H9 (cell line): ENCODE results near the gene BCAS1. TPM values are rescaled to one million over a fixed set of nuclear protein-coding genes. Genes with fewer than 3 reads are reported as not detected.

Experiments
- DNase-seq: peaks from one replicate; pipeline ENCODE4 v3.0.0-alpha.2; 2017
- H2AFZ ChIP-seq: one replicate; pipeline ENCODE4 v1.6.1; 2013; ENCODE audit warnings: mild to moderate bottlenecking, low read length, control low read depth, moderate library complexity
- H2AK5ac ChIP-seq: 2 replicates; pipeline ENCODE4 v1.6.1; 2013; ENCODE audit warnings: low read length, control low read depth, mixed read lengths; ENCODE audit not compliant: insufficient read length
- H2BK120ac ChIP-seq: one replicate; pipeline ENCODE4 v1.6.1; 2013; ENCODE audit warnings: low read depth, mild to moderate bottlenecking, low read length, control low read depth, inconsistent platforms; ENCODE audit not compliant: poor library complexity, severe bottlenecking
- H2BK12ac ChIP-seq: 2 replicates; pipeline ENCODE4 v1.6.1; 2013; ENCODE audit warnings: low read length, control low read depth, mixed read lengths, low read depth; ENCODE audit not compliant: insufficient read length
- H2BK15ac ChIP-seq: 2 replicates; pipeline ENCODE4 v1.6.1; 2013; ENCODE audit warnings: low read depth, low read length, control low read depth
- H2BK20ac ChIP-seq: one replicate; pipeline ENCODE4 v1.6.1; 2013; ENCODE audit warnings: low read depth, mild to moderate bottlenecking, low read length, control low read depth, inconsistent platforms; ENCODE audit not compliant: poor library complexity, severe bottlenecking
- H2BK5ac ChIP-seq: 2 replicates; pipeline ENCODE4 v1.6.1; 2013; ENCODE audit warnings: low read length, control low read depth, mixed read lengths; ENCODE audit not compliant: insufficient read length
- H3K14ac ChIP-seq: 2 replicates; pipeline ENCODE4 v1.6.1; 2013; ENCODE audit warnings: low read length, control low read depth; ENCODE audit not compliant: insufficient read depth
- H3K18ac ChIP-seq: 2 replicates; pipeline ENCODE4 v1.6.1; 2013; ENCODE audit warnings: low read depth, mild to moderate bottlenecking, mixed read lengths, low read length, control low read depth; ENCODE audit not compliant: insufficient read length
- H3K23ac ChIP-seq: 2 replicates; pipeline ENCODE4 v1.6.1; 2013; ENCODE audit warnings: low read length, control low read depth, mixed read lengths, low read depth; ENCODE audit not compliant: insufficient read length
- H3K23me2 ChIP-seq: 2 replicates; pipeline ENCODE4 v1.6.1; 2013; ENCODE audit warnings: low read depth, mild to moderate bottlenecking, mixed read lengths, low read length, control low read depth; ENCODE audit not compliant: insufficient read length, poor library complexity, severe bottlenecking
- H3K27ac ChIP-seq: 2 replicates; pipeline ENCODE4 v1.5.1; 2013; ENCODE audit warnings: low read length, control low read depth, mixed read lengths, low read depth; ENCODE audit not compliant: insufficient read length
- H3K27me3 ChIP-seq: 2 replicates; pipeline ENCODE4 v1.6.1; 2013; ENCODE audit warnings: low read length, control low read depth, inconsistent platforms; ENCODE audit not compliant: insufficient read depth
- H3K4ac ChIP-seq: 2 replicates; pipeline ENCODE4 v1.6.1; 2013; ENCODE audit warnings: low read depth, mild to moderate bottlenecking, control low read depth, inconsistent platforms, low read length, moderate library complexity
- H3K4me1 ChIP-seq: 2 replicates; pipeline ENCODE4 v1.6.1; 2013; ENCODE audit warnings: low read length, control low read depth, inconsistent platforms; ENCODE audit not compliant: insufficient read depth
- H3K4me2 ChIP-seq: 2 replicates; pipeline ENCODE4 v1.6.1; 2013; ENCODE audit warnings: low read length, control low read depth, mixed read lengths; ENCODE audit not compliant: insufficient read length, insufficient read depth
- H3K56ac ChIP-seq: 2 replicates; pipeline ENCODE4 v1.6.1; 2013; ENCODE audit warnings: low read depth, mild to moderate bottlenecking, mixed read lengths, low read length, control low read depth; ENCODE audit not compliant: insufficient read length
- H3K79me1 ChIP-seq: 2 replicates; pipeline ENCODE4 v1.6.1; 2013; ENCODE audit warnings: low read depth, mild to moderate bottlenecking, moderate library complexity, low read length, control low read depth, inconsistent platforms; ENCODE audit not compliant: insufficient read depth, poor library complexity, severe bottlenecking
- H3K79me2 ChIP-seq: 2 replicates; pipeline ENCODE4 v1.6.1; 2013; ENCODE audit warnings: low read length, control low read depth, inconsistent platforms; ENCODE audit not compliant: insufficient read depth
- H3K9ac ChIP-seq: 2 replicates; pipeline ENCODE4 v1.6.1; 2013; ENCODE audit warnings: low read length, control low read depth, mixed read lengths; ENCODE audit not compliant: insufficient read length; ENCODE audit errors: extremely low read depth
- H3K9me3 ChIP-seq: one replicate; pipeline ENCODE4 v1.6.1; 2013; ENCODE audit warnings: low read depth, low read length, inconsistent platforms; ENCODE audit not compliant: control insufficient read depth
- H3T11ph ChIP-seq: one replicate; pipeline ENCODE4 v1.6.1; 2013; ENCODE audit warnings: mild to moderate bottlenecking, low read length, control low read depth, inconsistent platforms
- H4K20me1 ChIP-seq: one replicate; pipeline ENCODE4 v1.6.1; 2013; ENCODE audit not compliant: control insufficient read depth, insufficient read length, insufficient read depth
- H4K5ac ChIP-seq: 2 replicates; pipeline ENCODE4 v1.6.1; 2013; ENCODE audit warnings: low read depth, mild to moderate bottlenecking, mixed read lengths, low read length, control low read depth; ENCODE audit not compliant: insufficient read length
- H4K8ac ChIP-seq: replicated peaks from 2 replicates; pipeline ENCODE4 v1.6.1; 2013; ENCODE audit warnings: low read length, control low read depth, mixed read lengths, low read depth; ENCODE audit not compliant: insufficient read length
- H4K91ac ChIP-seq: 2 replicates; pipeline ENCODE4 v1.6.1; 2013; ENCODE audit warnings: low read depth, mild to moderate bottlenecking, moderate library complexity, mixed read lengths, low read length, control low read depth; ENCODE audit not compliant: insufficient read length
- H3K27ac Mint-ChIP-seq, 3 experiments: 2 replicates in 2 of 3; 3 replicates in 1 of 3; pipeline ENCODE4 v1.8.0; 2020 to 2021; ENCODE audit warnings: mixed read lengths in 3 of 3, mild to moderate bottlenecking in 1 of 3, moderate library complexity in 1 of 3
- H3K27me3 Mint-ChIP-seq: 2 replicates; pipeline ENCODE4 v1.8.0; 2021; ENCODE audit warnings: low read depth, mild to moderate bottlenecking, moderate library complexity, mixed read lengths
- H3K36me3 Mint-ChIP-seq, 3 experiments: 2 replicates in 2 of 3; 3 replicates in 1 of 3; pipeline ENCODE4 v1.8.0; 2020 to 2021; ENCODE audit warnings: low read depth in 3 of 3, mixed read lengths in 3 of 3; ENCODE audit not compliant: insufficient read depth in 1 of 3
- H3K4me1 Mint-ChIP-seq, 2 experiments: 2 replicates each; pipeline ENCODE4 v1.8.0; 2020; ENCODE audit warnings: mixed read lengths in 2 of 2
- H3K4me3 Mint-ChIP-seq, 2 experiments: 2 replicates in 1 of 2; 3 replicates in 1 of 2; pipeline ENCODE4 v1.8.0; 2020 to 2021; ENCODE audit warnings: mild to moderate bottlenecking in 2 of 2, mixed read lengths in 2 of 2, moderate library complexity in 1 of 2
- H3K9me3 Mint-ChIP-seq, 2 experiments: 2 replicates in 1 of 2; 3 replicates in 1 of 2; pipeline ENCODE4 v1.8.0; 2020; ENCODE audit warnings: mild to moderate bottlenecking in 2 of 2, mixed read lengths in 2 of 2, moderate library complexity in 1 of 2
- CTCF ChIP-seq: fragments of 200-600 bp; sonication (generic); conservative IDR thresholded peaks from 3 replicates; pipeline ENCODE4 v1.8.0; 2021; ENCODE audit warnings: antibody characterized with exemption, mild to moderate bottlenecking
- WGBS: extraction: QIAGEN DNeasy Blood & Tissue Kit; methylation state at CpG from one replicate; pipeline ENCODE4 v1.1.7; 2013; ENCODE audit warnings: missing lambda C conversion rate, low lambda C conversion rate, mixed read lengths; ENCODE audit not compliant: insufficient read length; ENCODE audit errors: extremely low coverage; 5-methylcytosine and 5-hydroxymethylcytosine counted together
- total RNA-seq: library from RNA; stranded (reverse); gene quantifications from 2 replicates; pipeline ENCODE4 v1.2.1, GENCODE V29; 2021

BCAS1 gene
- total RNA-seq, 1 experiment from 2014 or later, result 0.15 TPM

- Histone ChIP-seq H2BK20ac (no peak overlapping the region), H2AK5ac (no peak overlapping the region), H3K23me2 (no peaks in the 10 kb centered on the region), H2BK15ac (no peak overlapping the region), H3K4ac (no peak overlapping the region), H2AFZ (no peak overlapping the region), H3K9ac (no peak overlapping the region), H3T11ph (no peak overlapping the region), H3K56ac (no peak overlapping the region), H2BK12ac (no peak overlapping the region), H3K18ac (no peak overlapping the region), H4K91ac (no peak overlapping the region), H4K20me1 (no peaks in the 10 kb centered on the region), H2BK5ac (no peak overlapping the region), H3K27me3 (no peaks in the 10 kb centered on the region), H2BK120ac (no peak overlapping the region), H3K9me3 (no peaks in the 10 kb centered on the region), H3K14ac (no peak overlapping the region), H4K5ac (no peak overlapping the region), H3K23ac (no peak overlapping the region), H4K8ac (no peak overlapping the region), H3K79me2 (no peaks in the 10 kb centered on the region), H3K79me1 (no peaks in the 10 kb centered on the region), H3K4me1 (peaks cover 13% of the 10 kb centered on the region), H3K4me2 (no peak overlapping the region), H3K27ac (no peak overlapping the region)
- Mint-ChIP-seq H3K27me3 (no peaks in the 10 kb centered on the region), H3K27ac (no peak overlapping the region; a peak in 1 of 7 replicates), H3K9me3 (no peaks in the 10 kb centered on the region), H3K4me1 (peaks cover 42 to 45% of the 10 kb centered on the region in 2 experiments), H3K36me3 (no peaks in the 10 kb centered on the region; a peak in 1 of 7 replicates), H3K4me3 (no peak overlapping the region)
- DNase-seq, result no peak
- no CpG with 5 or more reads among the region's 11 CpGs for WGBS
- no peak for TF ChIP-seq CTCF
Observed at GRCh38 chr20:53902968-53903651, 167.3 kb downstream of the BCAS1 start.
